Umbilical cord (tissue), 2 donors: ENCODE measurements around the gene BMP10. TPM values are rescaled to one million over a fixed set of nuclear protein-coding genes. Genes with fewer than 3 reads are reported as not detected.

Source experiments
- DNase-seq: peaks from one replicate; pipeline ENCODE4 v3.0.0-alpha.2; 2015; ENCODE audit warnings: low spot score
- total RNA-seq: library from RNA; depleted of rRNA; stranded (reverse); fragments of >200 nt; gene quantifications from one replicate; pipeline ENCODE4 v1.2.3, GENCODE V29; 2014; ENCODE audit warnings: low replicate concordance; ENCODE audit not compliant: insufficient read depth

BMP10 gene
- total RNA-seq, 1 donor from 2014 or later, result 0.48 TPM

- no peak for DNase-seq
Measured at GRCh38 chr2:68817306-68817705, 53.9 kb downstream of the BMP10 start.

Other genes starting within 250 kb of the BMP10 start
- 0.72 TPM for gene PROKR1, start 227.8 kb downstream of the BMP10 start, total RNA-seq
- 7.7 TPM for gene ARHGAP25, start 136.6 kb downstream of the BMP10 start, total RNA-seq
- 0.96 TPM for gene GKN2, start 81.5 kb upstream of the BMP10 start, total RNA-seq
- gene GKN1, start 103.2 kb upstream of the BMP10 start, total RNA-seq, result not detected
- gene ANTXR1, start 141.8 kb upstream of the BMP10 start, total RNA-seq, result 137 TPM